Ovary (tissue), 9 donors: ENCODE measurements around the gene FAM107B. TPM values are rescaled to one million over a fixed set of nuclear protein-coding genes. Genes with fewer than 3 reads are reported as not detected.
"Not testable (repeated sequence)": the region's sequence is repeated elsewhere in the genome, so short reads cannot be mapped to it uniquely, and the experiment has no call there.

Experiments
- DNase-seq, 5 donors: peaks; one replicate each; pipeline ENCODE4 v3.0.0-alpha.2; 2019 to 2020
- H3K27ac ChIP-seq, 2 donors: fragments of 200-600 bp; one replicate each; pipeline versions ENCODE4 v1.5.1 to v1.8.0; 2019 to 2022
- H3K27me3 ChIP-seq: fragments of 200-600 bp; one replicate; pipeline ENCODE4 v1.8.0; 2022
- H3K36me3 ChIP-seq: fragments of 200-600 bp; sonication (generic); one replicate; pipeline ENCODE4 v1.5.1; 2019
- H3K4me1 ChIP-seq: one replicate; pipeline ENCODE4 v1.8.1; 2013; ENCODE audit warnings: mild to moderate bottlenecking, moderate library complexity; ENCODE audit not compliant: insufficient read depth
- H3K4me3 ChIP-seq: fragments of 200-600 bp; sonication (generic); one replicate; pipeline ENCODE4 v1.5.1; 2017
- H3K9me3 ChIP-seq, 2 donors: fragments of 200-600 bp in 1 of 2; sonication (generic) in 1 of 2; one replicate each; pipeline versions ENCODE4 v1.5.1 to v1.8.1; 2013 to 2019; ENCODE audit warnings: mild to moderate bottlenecking in 1 of 2, moderate library complexity in 1 of 2
- EP300 ChIP-seq: sonication (generic); formaldehyde crosslinking; IDR thresholded peaks from one replicate; pipeline ENCODE4 v1.6.1; 2017; ENCODE audit warnings: antibody characterized with exemption
- POLR2A ChIP-seq: fragments of 450-650 bp; IDR thresholded peaks from one replicate; pipeline ENCODE4 v1.6.1; 2017; ENCODE audit warnings: antibody characterized with exemption, mild to moderate bottlenecking, moderate library complexity
- WGBS, 3 donors: extraction: QIAGEN DNeasy Blood & Tissue Kit in 1 of 3; methylation state at CpG; one replicate each; pipeline versions ENCODE4 v1.1.5 to v1.1.7; 2013 to 2017; 5-methylcytosine and 5-hydroxymethylcytosine counted together
- intact Hi-C, 4 donors: fragments of 100-400 bp; cut with DNase I; formaldehyde crosslinking; loops; one replicate each; pipeline versions ENCODE4 v1.11.0 to v1.15.1; 2022 to 2023
- polyA plus RNA-seq, 2 donors: library from polyadenylated mRNA; stranded (reverse); fragments of 200-250 nt in 1 of 2; fragments of 350-450 nt in 1 of 2; fragmentation: Illumina TruSeq in 1 of 2; extraction: RNeasy Lipid Tissue Mini Kit (QIAGEN cat#74804) in 1 of 2; gene quantifications; one replicate each; pipeline ENCODE4 v1.2.3, GENCODE V29; 2013 to 2014
- total RNA-seq, 7 donors: library from RNA; depleted of rRNA in 2 of 7; stranded (reverse); fragments of >200 nt in 2 of 7; fragmentation: NEBNext Ultra II Directional in 3 of 7; extraction: Animal tissue kit (Norgen Biotek cat#: 25700) in 3 of 7; gene quantifications; one replicate each; pipeline versions ENCODE4 v1.1.0 to v1.2.4, GENCODE V29; 2016 to 2023
- TF ChIP-seq, protein P1 (sequence below), 3 donors: fragments of 450-650 bp in 2 of 3; fragments of 200-600 bp in 1 of 3; IDR thresholded peaks; one replicate each; pipeline versions ENCODE4 v1.5.1 to v1.8.0; 2016 to 2022; ENCODE audit warnings: antibody characterized with exemption in 3 of 3, mild to moderate bottlenecking in 1 of 3
- donor health status: DM: no; HTN: no; CAD: no; lungs with moderate emphysema.
- donor health status: DM: no; HTN: no; CAD: no.
- donor health status: Bipolar disorder and iron deficiency.
- donor health status: DM: yes; HTN: yes; CAD: no.
- donor health status: DM: no; HTN: no; CAD: no.
- donor health status: DM: yes; HTN: yes; CAD: no.

FAM107B gene
- total and polyA plus RNA-seq, 9 donors, result 6.0 to 26.6 (median 15.0) TPM

DNA sequence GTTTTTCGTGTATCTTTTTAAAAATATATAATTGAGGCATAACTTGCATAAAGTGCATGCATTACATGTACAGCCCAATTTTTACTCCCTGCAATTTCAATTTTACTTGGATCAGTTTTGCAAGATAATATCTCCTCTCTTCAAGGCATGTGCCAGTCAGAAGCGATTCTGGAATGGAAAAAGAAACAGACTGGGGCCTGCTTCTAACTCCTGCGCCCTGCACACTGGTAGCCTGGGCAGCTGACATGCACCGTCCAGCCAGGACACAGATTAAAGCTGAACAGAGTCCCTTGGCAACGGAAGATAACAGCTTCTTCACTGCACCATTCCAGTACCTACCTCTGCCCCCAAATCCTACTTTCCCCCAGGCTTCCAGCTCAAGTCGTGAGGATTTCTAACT is 182.1 kb downstream of the FAM107B start:
- Histone ChIP-seq H3K4me1 (no peaks in the 10 kb centered on the region), H3K9me3 (no peaks in the 10 kb centered on the region), H3K27me3 (no peaks in the 10 kb centered on the region), H3K4me3 (no peak overlapping the region), H3K27ac (no peak overlapping the region), H3K36me3 (no peaks in the 10 kb centered on the region)
- DNase-seq, result no peak
- 88 to 92% (median 88%) methylated on average over 6 of the region's 6 CpGs for WGBS, 3 donors
- TF ChIP-seq EP300 (no peak), POLR2A (no peak)
- TF ChIP-seq, protein P1, sequence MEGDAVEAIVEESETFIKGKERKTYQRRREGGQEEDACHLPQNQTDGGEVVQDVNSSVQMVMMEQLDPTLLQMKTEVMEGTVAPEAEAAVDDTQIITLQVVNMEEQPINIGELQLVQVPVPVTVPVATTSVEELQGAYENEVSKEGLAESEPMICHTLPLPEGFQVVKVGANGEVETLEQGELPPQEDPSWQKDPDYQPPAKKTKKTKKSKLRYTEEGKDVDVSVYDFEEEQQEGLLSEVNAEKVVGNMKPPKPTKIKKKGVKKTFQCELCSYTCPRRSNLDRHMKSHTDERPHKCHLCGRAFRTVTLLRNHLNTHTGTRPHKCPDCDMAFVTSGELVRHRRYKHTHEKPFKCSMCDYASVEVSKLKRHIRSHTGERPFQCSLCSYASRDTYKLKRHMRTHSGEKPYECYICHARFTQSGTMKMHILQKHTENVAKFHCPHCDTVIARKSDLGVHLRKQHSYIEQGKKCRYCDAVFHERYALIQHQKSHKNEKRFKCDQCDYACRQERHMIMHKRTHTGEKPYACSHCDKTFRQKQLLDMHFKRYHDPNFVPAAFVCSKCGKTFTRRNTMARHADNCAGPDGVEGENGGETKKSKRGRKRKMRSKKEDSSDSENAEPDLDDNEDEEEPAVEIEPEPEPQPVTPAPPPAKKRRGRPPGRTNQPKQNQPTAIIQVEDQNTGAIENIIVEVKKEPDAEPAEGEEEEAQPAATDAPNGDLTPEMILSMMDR (IDR thresholded peaks at IDR 0.05), result no peak
- intact Hi-C loops, result no loop called here

DNA sequence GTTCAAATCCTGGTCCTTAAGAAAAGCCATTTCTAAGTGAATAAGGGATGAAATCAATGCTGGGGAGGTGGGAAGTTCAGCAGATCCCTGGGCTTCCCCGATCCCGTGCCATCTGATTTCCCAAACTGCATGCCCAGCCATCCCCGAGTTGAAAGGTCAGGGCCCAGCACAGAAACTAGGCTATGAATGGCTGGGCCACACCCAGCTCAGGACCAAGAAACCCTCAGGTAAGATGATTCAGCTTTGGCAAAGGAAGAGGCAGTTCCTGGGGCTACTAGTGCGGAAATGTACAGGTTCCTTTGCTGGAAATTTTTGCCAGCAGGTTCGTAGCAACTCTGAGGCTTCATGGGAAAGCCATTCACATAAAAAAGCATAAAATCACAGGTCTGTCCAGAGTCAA is 182.7 kb downstream of the FAM107B start:
- TF ChIP-seq, protein P1 (IDR thresholded peaks at IDR 0.05), result no peak
- TF ChIP-seq EP300 (no peak), POLR2A (no peak)
- H3K27me3 ChIP-seq, result no peaks in the 10 kb centered on the region
- H3K36me3 ChIP-seq, result no peaks in the 10 kb centered on the region
- DNase-seq, result no peak
- intact Hi-C loops, result no loop called here
- no peaks in the 10 kb centered on the region for H3K4me1 ChIP-seq
- H3K27ac ChIP-seq, result no peak overlapping the region
- WGBS, 3 donors, result 89 to 94% (median 90%) methylated on average over 5 of the region's 5 CpGs
- H3K4me3 ChIP-seq, result no peak overlapping the region
- H3K9me3 ChIP-seq, result no peaks in the 10 kb centered on the region

DNA sequence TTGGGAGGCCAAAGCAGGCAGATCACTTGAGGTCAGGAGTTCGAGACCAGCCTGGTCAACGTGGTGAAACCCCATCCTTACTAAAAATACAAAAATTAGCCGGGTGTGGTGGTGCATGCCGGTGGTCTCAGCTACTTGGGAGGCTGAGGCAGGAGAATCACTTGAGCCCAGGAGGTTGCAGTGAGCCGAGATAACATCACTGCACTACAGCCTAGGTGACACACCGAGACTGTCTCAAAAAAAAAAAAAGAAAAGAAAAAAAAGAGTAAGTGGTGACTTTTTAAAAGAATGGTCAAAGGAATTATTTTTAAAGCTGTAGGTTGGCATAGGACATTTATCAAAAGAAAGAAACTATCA is 185.8 kb downstream of the FAM107B start:
- H3K9me3 ChIP-seq, H3K4me3 ChIP-seq, H3K27ac ChIP-seq, intact Hi-C loops, DNase-seq, H3K4me1 ChIP-seq, H3K27me3 ChIP-seq, H3K36me3 ChIP-seq: not testable (repeated sequence)
- WGBS, 3 donors, result 80 to 97% (median 91%) methylated on average over 6 of the region's 6 CpGs

DNA sequence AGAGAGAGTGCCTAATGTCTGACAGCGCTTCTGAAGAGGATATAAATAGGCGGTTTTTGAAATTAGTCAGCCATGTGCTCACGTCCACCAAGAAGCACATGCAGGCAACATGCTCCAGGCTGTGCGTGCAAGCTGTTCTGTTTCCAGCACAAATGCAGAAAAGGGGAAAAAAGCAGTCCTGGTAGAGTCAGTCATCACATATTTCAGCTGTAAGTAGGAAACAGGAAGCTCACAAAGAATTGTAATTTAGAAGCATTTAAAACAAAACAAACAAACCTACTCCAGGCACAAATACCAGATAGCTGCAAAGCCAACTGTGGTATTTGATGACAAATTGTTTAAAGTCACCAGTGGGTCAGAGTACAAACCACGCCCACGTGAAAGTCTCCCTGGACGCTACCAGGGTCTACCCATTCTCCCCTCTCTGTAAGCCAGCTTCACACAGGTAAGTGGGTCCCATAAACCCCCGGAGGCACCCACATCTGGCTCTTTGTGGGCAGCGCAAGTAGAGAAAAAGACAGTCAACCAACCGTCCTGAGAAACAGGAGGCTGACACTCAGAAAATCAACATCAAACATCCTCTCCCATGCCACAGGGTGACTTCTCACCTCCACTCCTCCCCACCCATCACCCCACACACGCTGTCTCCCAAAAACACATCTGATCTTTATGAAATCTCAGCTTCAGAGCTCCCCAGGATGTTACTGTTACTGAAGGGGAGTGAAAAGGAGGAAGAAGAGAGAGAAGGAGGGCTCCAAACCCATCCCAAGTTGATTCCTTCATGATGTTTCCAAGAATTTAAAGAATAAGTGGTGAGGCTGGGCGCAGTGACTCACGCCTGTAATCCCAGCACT is 186.4 kb downstream of the FAM107B start:
- TF ChIP-seq EP300, result no peak
- TF ChIP-seq, protein P1 (IDR thresholded peaks at IDR 0.05), result no peak
- TF ChIP-seq POLR2A, result no peak
- no peaks in the 10 kb centered on the region for H3K9me3 ChIP-seq
- intact Hi-C loops, result no loop called here
- H3K4me3 ChIP-seq, result no peak overlapping the region
- no peak for DNase-seq
- 69 to 73% (median 70%) methylated on average over 13 of the region's 13 CpGs for WGBS, 3 donors
- H3K27ac ChIP-seq, result no peak overlapping the region
- H3K27me3 ChIP-seq, result no peaks in the 10 kb centered on the region
- H3K36me3 ChIP-seq, result no peaks in the 10 kb centered on the region
- H3K4me1 ChIP-seq, result no peaks in the 10 kb centered on the region

DNA sequence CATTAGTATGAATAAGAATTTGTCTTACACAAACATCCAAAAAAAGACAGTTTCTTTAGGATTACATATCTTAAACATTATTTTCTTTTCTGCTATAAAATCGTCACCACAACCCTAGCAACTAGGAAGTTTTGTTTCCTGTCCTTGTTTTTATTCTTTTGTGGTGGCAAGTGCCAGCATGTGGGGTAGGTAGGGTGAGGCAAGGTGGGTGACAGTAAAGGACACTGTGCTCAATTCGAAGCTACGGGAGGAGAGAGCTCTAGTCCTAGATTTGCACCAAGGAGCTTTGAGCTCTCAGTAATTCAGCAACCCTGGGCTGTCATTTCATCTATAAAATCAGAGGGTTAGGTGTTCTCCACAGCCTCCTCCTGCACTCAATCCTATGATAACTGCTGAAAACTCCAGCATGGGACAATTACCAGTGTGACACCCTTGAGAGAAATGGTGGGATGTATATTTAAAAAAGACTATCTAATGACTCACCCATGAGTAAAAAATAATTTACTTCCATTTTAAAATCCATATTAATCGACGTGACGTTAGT is 187.1 kb downstream of the FAM107B start:
- Histone ChIP-seq H3K4me3 (no peak overlapping the region), H3K9me3 (no peaks in the 10 kb centered on the region), H3K27me3 (no peaks in the 10 kb centered on the region), H3K27ac (no peak overlapping the region), H3K36me3 (no peaks in the 10 kb centered on the region), H3K4me1 (no peaks in the 10 kb centered on the region)
- DNase-seq, result no peak
- 64 to 82% (median 77%) methylated on average over 6 of the region's 6 CpGs for WGBS, 3 donors
- intact Hi-C loops, result no loop called here
- no peak for TF ChIP-seq EP300
- TF ChIP-seq POLR2A, result no peak
- TF ChIP-seq, protein P1 (IDR thresholded peaks at IDR 0.05), result no peak
